ENCODE measurements around the gene APH1B.

DNA sequence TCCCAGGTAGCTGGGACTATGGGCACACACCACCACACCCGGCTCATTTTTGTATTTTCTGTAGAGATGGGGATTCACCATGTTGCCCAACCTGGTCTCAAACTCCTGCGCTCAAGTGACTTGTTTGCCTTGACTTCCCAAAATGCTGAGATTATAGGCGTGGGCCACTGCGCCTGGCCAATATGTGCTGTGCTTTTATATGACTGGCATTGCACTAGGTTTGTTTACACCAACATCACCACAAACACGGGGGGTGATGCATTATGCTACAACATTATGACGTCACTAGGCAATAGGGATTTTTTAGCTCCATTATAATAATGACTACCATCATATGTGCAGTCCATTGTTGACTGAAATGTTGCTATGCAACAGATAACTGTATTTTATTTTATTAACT lies 6.9 kb downstream of the APH1B start:
- no peak for TF ChIP-seq CTCF (IDR thresholded peaks at IDR 0.05; ENCODE audit: low read depth, low read length)
- TF ChIP-seq EZH2phosphoT487 (IDR thresholded peaks at IDR 0.05; ENCODE audit: low read depth) = no peak

Data from OCI-LY3 (cell line).